Middle frontal gyrus (tissue), 1 donor: ENCODE results near the gene TIGD2.
A peak's percentile ranks its signal among the peaks of the same experiment; 100 is the strongest.

Experiments used
- DNase-seq: peaks from one replicate; pipeline ENCODE4 v3.0.0-alpha.2; 2015; ENCODE audit warnings: low spot score; ENCODE audit errors: extremely low spot score

Gene TIGD2

DNA sequence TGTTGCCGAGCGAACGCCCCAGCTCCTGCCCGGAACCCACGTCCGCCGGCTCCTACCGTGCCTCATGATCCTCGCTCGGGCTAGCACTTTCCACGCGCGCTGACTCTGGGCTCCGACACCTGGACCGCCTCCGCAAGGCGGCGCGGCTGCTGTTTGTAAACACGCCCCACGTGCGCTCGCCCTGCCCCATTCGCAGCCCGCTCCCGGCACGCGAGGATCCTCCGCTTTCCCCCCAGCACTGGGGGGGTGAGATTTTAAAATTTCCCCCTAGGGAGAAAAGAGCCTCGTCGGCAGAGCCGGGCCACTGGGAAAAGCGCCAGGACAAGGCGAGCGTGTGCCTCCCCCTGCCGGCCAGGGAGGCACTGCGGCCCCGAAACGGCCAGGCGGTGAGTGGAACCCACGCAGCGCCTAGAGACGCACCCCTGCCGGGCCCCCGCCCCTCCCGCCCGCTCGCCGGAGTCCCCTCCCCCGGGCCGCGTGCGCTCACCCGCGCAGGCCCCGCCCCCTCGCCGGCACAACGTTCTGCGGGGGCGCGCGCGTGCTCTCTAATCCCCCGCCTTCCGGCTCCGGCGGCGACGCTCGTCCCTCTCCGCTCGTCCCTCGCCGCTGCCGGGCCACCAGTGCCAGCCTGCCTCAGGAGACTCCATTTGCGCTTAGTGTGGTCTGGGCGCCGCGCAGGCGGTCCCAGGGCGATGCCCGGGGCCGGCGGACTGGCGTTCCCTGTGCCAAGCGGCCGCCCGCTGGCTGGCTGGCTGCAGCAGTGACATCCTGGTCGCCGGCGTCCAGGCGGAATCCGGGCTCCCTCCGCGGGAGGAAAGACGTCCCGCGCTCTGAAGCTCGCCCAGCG, at the start of gene TIGD2:
Gene TIGD2 (plus strand): TSS at position 548 of the 847 bp plus-strand sequence. CDS start 1,442 bp downstream, outside the sequence.
- DNase-seq: peak; percentile 85

DNA sequence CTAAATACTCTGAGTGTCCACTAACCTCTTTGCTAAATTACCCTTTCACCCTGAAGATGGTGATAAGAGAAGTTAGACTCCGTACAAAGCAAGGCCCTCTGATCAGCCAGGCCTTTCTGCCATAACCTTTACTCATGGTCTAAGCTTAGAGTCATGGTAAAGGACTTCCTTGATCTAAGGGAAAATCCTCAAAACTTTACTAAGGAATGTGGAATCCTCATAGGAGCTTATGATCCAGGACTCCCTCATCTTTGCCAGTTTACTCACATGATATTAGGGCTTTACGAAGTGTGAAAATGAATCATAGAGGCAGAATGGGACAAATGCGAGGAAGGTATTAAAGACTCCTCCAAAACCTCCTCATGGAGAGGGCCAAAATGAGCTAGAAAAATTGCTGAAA, 46.5 kb upstream of the TIGD2 start:
- no peak for DNase-seq

DNA sequence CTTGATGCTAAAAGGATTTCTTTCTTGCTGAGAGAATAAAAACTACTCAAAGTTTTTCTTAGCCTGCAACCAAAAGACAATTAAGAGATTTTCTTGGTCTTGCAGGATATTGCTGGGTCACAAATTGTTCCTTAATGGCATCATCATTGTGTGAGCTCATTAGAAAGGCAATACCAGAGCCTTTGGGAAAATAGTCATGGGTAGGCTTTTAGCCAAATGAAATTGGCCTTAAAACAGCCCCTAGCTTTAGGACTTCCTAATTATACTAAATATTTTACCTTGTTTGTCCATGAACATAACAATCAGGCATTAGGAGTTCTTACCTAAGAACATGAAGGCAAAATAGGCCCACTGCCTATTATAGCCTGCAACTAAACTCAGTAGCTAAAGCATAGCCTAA, 43.9 kb upstream of the TIGD2 start:
- no peak for DNase-seq

DNA sequence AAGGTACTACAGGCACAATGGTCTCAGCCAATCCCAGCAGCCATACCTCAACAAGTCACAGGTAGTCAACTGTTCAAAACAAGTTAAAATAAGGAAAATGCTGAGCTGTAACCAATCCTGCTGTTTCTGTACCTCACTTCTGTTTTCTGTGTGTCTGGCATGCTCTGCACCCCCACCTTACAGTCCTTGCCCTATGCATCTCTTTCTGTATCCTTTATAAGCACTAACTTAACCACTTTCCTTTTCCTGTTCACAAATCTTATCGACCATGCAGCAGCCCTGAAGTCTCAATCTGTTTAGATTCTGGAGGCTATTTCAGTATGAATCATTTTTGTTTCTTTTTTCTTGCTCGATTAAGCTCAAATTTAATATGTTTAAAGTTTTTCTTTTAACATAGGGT, 41.9 kb upstream of the TIGD2 start:
- DNase-seq: no peak

DNA sequence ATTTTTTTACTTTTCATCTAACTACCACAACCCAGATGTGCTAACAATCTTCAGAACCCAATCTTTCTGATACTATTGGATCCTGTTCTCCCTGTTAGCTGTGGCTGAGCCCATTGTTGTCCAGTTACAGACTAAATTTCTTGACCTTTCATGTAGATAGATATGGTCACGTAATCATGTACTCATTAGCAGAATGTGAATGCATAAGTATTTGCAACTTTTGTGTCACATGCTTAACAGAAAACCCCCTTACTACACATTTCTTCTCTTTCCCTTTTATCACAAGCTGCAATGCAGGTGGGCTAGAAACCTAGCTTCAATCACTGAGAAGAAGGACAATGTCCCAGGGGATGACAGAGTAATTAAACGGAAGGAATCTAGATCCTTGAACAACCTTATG, 41.3 kb upstream of the TIGD2 start:
- no peak for DNase-seq

DNA sequence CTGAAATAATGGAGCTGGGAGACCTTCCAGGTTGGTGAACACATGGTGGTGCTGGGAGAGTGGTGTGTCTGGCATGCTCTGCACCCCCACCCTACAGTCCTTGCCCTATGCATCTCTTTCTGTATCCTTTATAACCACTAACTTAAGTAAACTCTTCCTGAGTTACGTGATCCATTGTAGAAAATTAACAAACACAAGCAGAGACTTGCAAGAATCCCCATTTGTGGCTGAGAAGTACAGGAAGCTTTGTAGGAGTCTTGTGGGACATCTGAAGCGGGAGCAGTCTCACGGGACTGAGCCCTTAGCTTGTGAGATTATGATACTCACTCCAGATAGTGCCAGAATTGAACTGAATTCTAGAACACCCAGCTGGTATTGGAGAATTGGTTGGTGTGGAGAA, 40.0 kb upstream of the TIGD2 start:
- DNase-seq: no peak

DNA sequence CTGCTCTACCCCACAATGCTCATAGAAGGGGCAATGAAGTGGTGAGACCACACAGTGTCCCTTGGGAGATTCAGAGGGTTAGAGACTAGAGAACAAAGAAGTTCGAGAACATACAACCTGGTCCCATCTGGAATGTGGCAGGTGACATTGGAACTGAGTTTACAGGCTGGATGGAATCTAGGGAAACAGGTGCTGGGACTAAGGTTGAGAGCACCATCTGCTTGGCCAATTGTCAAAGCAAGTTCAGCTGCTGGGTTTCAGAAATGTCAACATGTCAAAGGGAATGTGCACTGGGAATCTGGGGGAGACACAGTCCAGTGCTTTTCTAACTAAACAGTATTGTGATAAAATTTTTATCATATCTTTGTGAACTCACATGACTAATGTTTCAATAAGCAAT, 38.4 kb upstream of the TIGD2 start:
- DNase-seq: no peak

DNA sequence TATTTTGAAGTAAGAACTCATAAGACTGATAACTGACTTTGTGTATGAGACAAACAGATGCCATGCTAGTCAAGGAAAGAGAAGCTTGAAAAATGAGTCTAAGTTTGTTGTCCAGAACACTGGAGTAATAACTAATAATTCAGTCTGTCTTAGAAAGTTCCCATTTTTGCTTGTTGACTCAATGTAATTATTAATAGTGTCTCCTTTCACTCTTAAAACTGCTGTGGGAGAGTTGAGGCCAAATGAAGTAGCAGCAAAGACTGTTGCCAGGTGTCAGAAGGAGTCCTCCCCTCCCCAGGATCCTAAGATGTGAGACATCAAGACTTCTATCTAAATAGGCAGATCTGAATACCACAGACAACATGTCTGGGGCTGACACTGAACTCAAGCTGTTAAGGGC, 33.6 kb upstream of the TIGD2 start:
- DNase-seq: no peak

DNA sequence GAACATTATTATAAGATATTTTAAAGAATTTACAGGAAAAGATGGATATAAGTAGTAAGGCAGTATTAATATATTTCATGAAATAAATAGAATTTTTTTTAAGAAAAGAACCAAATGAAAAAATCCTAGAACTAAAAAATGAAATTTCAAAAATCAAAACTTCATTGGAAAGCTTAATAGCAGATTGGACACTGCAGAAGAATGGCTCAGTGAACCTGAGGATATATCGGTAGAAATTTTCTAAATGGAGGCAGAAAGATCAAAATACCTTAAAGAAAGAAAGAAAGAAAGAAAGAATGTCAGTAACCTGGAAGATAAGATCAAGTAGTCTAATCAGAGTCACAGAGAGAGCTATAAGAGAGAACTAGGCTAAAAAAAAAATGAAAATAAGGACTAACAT, 33.0 kb upstream of the TIGD2 start:
- DNase-seq: no peak

DNA sequence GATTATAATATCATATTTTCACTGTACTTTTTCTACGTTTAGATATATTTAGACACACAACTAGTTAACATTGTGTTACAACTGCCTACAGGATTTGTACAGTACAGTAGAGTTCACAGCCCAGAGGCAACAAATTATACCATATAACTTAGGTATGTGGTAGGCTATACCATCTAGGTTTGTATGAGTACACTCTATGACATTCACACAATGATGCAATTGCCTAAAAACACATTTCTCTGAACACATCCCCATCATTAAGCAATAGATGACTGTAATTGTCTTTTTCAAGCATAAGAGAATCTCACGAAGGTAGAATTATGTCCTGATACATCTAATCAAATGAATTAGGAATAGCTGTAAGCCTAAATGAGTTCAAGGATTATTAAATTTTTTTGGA, 12.3 kb upstream of the TIGD2 start:
- DNase-seq: no peak

DNA sequence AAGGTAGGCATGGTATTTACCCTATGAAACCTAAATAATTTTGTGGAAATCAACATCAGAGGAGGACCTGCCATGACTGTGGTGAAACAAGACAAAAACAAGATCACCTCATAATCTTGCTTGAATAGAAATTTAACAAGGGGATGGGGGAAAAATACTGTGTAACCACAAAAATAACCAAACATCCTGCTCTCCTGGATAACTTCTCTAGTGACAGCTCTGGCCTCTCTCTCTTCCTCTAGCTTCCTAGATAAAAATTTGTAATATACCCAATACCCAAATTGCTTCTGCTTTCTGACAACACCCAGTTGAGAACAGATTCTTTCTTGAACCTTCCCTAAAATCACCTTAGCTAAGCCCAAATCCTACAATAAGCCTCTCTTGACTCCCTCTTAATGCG, 11.9 kb upstream of the TIGD2 start:
- no peak for DNase-seq

DNA sequence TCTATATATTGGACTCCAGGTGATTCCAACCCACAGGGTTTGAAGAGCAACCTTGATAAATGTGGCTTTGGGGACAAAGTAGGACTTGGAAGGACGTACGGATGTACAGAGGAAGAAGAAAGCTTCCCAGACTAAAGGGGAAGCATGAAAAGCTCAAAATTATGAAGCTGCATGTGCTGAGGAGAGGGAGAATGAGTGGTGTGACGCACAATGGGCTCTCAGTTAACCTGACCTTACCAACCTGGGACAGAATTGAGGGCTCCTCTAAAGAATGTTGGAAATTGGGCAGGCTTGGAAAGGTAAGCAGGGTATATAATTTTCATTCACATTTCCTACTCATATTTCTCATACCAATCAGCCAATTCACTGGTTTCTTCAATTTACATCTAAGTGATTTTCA, 10.5 kb upstream of the TIGD2 start:
- no peak for DNase-seq

DNA sequence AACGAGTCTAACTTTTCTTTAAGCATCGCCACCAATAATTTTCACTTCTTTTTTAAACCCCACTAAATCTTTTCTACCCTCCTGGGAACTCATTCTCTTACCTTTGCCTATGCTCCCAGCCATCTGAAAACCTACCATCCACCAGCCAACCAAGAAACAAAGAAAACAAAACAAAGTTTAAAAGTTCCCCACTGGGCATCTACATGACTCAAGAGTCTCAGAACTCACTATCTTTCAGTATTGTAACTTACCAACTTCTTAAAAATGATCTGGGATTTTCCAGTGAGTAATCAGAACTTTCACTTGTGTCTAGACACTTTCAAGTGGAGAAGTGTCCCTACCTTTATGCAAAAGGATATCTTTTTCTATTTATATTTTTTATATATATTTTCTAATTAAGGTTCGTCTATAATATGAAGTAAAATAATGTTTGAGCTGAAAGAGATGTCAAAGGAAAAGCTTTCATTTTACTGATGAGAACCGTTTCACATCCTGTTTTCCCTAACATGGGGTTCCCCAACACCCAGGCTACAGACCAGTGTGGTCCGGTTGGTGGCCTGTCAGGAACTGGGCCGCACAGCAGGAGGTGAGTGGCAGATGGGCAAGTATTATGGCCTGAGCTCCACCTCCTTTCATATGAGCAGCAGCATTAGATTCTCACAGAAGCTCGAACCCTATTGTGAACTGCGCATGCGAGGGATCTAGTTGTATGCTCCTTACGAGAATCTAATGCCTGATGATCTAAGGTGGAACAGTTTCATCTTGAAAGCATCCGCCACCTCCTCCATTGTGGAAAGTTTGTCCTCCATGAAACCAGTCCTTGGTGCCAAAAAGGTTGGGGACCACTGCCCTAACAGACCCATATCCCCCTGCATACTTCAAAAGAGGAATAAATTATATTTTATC, 9.8 kb upstream of the TIGD2 start:
- no peak for DNase-seq

DNA sequence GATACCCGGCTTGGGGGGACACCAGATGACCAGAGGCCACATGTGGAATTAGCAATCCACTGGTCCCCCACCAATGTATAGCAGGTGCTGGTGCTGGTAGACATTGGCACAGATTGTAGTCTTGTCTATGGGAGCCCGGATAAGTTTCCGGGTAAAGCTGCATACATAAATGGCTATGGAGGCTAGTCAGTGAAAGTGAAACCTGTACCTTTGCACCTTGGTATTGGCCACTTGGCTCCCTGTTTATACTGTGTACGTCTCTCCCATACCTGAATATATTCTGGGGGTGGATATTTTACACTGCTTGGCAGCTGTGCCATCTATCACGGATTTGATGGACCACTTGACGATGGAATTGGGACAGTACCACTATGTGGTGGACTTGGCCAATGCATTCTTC, 5.6 kb upstream of the TIGD2 start:
- no peak for DNase-seq

DNA sequence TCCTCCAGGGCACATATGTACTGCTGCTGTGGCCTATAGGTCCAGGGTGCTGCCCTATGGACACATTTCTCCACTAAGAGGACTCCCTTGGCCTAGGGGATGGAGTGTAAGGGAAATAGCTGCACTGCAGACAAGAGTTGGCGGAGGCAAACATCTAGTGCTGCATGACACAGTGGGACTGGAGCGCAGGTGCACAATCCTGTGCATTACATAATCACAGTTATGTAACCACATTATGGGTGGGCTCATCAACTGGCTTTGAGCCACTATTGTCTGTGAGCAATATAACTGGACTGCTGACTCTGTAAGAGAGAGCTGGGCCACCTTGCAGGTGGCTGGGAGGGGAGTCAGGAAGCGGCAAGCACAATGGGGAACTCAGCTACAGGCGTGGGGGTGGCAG, 3.2 kb upstream of the TIGD2 start:
- DNase-seq: no peak

DNA sequence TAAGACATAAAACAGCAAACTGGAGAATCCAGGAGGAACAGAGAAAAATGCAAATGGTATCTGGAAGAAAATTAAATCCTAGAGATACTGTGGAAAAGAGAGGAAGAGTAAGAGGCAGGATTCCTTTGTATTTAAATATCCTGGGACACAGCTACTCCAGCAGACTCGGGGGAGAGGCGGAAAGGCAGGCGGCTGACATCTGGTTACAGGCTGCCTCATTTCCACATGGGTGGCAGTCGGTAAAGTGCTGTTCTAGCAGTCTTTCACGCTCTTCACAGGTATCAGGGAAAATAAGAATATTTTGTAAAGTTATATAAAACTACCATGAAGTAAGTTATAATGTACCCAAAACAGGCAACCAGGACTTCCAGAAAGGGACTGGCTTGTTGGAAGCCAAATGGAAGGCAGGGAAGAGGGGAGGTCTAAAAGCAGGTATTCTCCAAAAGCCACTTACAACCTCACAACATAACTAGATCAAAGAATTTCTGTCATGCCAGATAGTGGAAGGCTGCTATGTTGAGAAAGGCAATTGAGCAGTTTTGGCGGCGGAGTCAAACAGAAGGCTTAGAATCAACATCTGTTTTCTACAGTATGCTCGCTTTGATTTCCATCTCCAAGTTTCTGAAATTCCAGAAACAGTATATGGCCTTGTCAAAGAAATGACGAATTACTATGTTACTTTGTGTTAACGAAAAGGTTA, 1.3 kb upstream of the TIGD2 start:
- DNase-seq: no peak

DNA sequence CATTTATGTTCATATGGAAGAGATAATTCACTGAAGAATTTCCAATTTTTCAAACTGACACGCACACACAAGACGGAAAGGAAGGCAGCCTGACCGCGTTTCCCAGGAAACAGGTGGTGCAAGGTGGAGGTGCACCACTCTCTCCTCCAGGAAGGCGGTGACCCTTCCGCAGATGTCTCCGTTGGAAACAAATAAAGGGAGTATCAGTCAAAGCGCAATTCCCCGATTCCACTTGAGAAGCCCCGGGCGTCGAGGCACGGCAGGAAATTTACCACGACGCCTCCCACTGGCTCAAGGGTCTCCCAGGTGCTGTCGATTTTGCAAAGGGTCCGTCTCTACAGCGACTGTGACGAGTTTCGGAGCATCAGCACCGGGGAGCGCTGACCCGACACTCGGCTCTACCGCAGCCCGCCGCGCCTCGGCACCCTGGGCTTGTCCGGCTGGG, 770 bp upstream of the TIGD2 start:
- DNase-seq: no peak

DNA sequence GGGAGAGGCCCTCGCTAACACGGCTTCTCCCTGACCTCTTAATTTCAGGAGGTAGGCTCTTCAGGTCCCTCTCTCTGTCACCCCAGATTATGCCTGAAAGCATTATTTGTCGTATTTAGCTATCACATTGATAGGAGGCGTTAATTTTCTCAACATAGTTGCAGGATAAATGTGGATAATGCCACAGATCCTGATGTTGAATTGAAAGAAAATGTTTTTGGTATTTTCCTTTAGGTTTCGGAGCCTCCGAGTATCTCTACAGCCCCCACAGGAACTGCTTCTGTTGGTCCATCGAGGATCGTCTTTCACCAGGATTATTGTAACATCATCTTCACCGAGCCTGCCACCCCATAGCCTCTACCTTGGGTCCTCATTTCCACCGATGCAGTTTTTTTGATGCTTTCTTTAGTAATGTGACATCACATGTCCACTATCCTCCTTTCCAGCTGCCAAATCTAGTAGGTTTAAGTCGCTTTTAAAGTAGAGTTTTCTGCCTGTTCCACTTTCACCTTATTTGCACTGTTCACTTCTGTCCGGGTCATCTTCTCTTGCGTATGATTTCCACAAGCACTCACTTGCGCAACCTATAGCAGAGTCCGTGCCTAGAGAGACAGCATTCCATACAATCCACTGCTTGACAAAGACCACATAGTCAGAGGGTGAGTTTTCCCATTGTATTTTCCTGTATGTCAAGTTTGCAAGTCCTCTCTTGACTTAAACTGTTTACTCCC, 665 bp downstream of the TIGD2 start:
- DNase-seq: no peak

DNA sequence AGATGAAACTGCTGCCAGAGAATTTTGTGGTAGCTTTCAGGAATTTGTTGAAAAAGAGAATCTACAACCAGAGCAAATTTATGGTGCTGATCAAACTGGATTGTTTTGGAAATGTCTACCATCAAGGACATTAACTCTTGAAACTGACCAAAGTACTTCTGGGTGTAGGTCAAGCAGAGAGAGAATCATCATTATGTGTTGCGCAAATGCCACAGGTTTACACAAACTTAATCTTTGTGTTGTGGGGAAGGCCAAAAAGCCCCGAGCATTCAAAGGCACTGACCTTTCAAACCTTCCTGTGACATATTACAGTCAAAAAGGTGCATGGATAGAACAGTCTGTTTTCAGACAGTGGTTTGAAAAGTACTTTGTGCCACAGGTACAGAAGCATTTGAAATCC, 2.1 kb downstream of the TIGD2 start:
- DNase-seq: no peak

DNA sequence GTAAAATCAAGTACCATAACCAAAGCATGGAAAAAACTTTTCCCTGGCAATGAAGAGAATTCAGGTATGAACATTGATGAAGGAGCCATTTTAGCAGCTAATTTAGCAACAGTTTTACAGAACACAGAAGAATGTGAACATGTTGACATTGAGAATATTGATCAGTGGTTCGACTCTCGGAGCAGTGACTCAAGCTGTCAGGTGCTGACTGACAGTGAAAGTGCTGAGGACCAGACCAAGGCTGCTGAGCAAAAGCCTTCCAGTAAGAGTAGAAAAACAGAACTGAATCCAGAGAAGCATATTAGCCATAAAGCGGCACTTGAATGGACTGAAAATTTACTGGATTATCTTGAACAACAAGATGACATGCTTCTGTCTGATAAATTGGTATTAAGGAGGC, 2.8 kb downstream of the TIGD2 start:
- no peak for DNase-seq

DNA sequence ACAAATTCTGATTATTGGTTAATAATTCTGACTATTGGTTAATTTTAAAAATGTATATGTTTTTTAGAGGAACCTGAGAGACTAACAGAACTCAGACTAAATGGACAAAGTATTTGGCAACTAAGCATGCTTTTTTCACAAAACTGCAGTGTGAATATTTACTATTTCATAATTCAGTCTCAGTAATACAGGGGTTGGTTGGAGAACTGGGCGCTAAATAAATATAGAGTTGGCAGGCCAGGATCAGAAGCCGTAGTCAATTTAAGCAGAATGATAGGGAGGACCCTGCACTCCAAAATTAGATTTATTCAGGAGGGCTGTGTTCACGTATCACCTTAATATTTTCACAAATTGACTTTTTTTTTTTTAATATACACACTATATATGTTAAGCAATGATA, 5.8 kb downstream of the TIGD2 start:
- no peak for DNase-seq
